Measurements from ENCODE around the gene PAPSS1.

Gene PAPSS1

DNA sequence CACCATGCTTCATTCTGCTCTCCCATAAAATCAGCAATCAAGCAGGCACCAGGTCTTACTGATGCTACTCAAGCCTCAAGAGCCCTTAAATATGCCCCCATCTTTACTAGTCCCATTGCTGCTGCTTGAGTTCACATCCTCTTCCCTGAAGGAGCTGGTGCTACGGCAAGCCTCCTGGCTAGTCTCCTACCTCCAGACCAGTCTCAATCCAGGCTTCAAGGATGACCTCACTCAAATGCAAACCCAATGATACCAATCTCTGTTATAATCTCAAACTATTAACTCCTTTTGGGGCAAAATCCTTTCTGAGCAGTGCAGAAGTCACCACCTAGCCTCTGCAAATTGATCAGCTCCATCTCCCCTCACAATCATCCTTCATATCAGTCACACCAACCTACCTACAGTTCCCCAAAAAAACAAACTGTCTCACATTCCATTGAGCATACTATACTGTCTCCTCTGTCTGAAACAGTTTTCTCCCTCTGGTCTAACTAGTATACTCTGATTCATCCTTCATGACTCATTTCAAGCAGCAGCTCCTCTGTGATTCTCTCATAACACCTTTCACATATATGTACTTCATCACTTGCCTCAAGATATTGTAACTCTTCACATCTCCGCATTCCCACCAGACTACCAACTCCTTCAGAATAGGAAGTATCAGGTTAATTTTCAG lies 30.0 kb downstream of the PAPSS1 start:
- no peaks in the 10 kb centered on the region for H3K4me1 ChIP-seq (ENCODE audit: control insufficient read depth, insufficient read depth, low read length)
- H3K27me3 ChIP-seq (ENCODE audit: control insufficient read depth in 1 of 2, insufficient read depth in 2 of 2, low read length in 2 of 2), result no peaks in the 10 kb centered on the region

DNA sequence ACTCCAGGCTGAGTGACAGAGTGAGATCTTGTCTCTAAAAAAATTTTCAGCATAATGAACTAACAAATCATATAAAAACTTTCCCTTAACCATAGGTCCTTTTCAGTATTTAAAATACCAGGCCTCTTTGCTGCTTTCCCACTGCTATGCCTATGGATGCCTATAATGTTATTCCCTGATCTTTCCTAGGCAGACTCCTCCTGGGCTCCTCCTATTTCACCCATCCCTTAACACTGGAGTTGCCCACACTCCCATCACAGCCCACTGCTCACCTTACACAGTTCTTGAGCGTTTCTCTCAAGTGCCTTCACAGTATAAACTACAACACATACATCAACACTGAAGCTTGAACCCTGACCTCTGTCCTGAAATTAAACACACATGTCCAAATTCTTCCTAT lies 31.6 kb downstream of the PAPSS1 start:
- H3K27ac ChIP-seq (ENCODE audit: low read length), result no peak overlapping the region
- H3K27me3 ChIP-seq (ENCODE audit: control insufficient read depth in 1 of 2, insufficient read depth in 2 of 2, low read length in 2 of 2), result no peaks in the 10 kb centered on the region
- no peak overlapping the region for H3K9ac ChIP-seq (ENCODE audit: low read length in 2 of 2)
- no peaks in the 10 kb centered on the region for H3K4me1 ChIP-seq (ENCODE audit: control insufficient read depth, insufficient read depth, low read length)
- H3K9me3 ChIP-seq (ENCODE audit: control insufficient read depth in 2 of 2, low read length in 2 of 2), result no peaks in the 10 kb centered on the region
- H3K36me3 ChIP-seq (ENCODE audit: control insufficient read depth in 2 of 2, insufficient read depth in 2 of 2, low read length in 2 of 2), result peaks cover 4 to 9% of the 10 kb centered on the region in 2 donors
- H3K4me3 ChIP-seq (ENCODE audit: low read length in 2 of 2), result no peak overlapping the region

More for the DNA sequence above, 30.0 kb downstream of the PAPSS1 start:
- Histone ChIP-seq H3K27ac (ENCODE audit: low read length) (no peak overlapping the region), H3K9ac (ENCODE audit: low read length in 2 of 2) (no peak overlapping the region), H3K36me3 (ENCODE audit: control insufficient read depth in 2 of 2, insufficient read depth in 2 of 2, low read length in 2 of 2) (peaks cover 4 to 13% of the 10 kb centered on the region in 2 donors), H3K9me3 (ENCODE audit: control insufficient read depth in 2 of 2, low read length in 2 of 2) (no peaks in the 10 kb centered on the region), H3K4me3 (ENCODE audit: low read length in 2 of 2) (no peak overlapping the region)

DNA sequence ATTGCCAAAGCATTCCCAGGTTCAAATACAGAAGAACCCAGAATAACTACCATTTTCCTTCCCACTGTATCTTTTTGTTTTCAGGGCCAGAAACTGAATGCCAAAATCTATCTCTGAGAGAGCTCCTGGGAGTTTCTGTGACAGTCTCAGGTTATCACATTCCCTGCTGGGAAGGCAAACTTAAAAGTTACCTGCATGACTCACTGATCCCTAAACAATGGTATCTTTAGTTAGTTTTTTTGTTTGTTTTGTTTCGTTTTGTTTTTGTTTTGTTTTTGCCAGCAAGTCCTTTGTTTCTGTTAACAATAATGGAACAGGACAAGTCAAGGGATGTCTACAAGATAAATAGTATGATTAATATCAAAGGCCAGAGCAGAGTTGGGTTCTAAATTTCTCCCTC lies 34.3 kb downstream of the PAPSS1 start:
- H3K36me3 ChIP-seq (ENCODE audit: control insufficient read depth in 2 of 2, insufficient read depth in 2 of 2, low read length in 2 of 2), result peaks cover 4 to 13% of the 10 kb centered on the region in 2 donors
- H3K27ac ChIP-seq (ENCODE audit: low read length), result no peak overlapping the region
- no peaks in the 10 kb centered on the region for H3K9me3 ChIP-seq (ENCODE audit: control insufficient read depth in 2 of 2, low read length in 2 of 2)
- H3K4me3 ChIP-seq (ENCODE audit: low read length in 2 of 2), result no peak overlapping the region
- H3K27me3 ChIP-seq (ENCODE audit: control insufficient read depth in 1 of 2, insufficient read depth in 2 of 2, low read length in 2 of 2), result no peaks in the 10 kb centered on the region
- H3K9ac ChIP-seq (ENCODE audit: low read length in 2 of 2), result no peak overlapping the region
- H3K4me1 ChIP-seq (ENCODE audit: control insufficient read depth, insufficient read depth, low read length), result no peaks in the 10 kb centered on the region

DNA sequence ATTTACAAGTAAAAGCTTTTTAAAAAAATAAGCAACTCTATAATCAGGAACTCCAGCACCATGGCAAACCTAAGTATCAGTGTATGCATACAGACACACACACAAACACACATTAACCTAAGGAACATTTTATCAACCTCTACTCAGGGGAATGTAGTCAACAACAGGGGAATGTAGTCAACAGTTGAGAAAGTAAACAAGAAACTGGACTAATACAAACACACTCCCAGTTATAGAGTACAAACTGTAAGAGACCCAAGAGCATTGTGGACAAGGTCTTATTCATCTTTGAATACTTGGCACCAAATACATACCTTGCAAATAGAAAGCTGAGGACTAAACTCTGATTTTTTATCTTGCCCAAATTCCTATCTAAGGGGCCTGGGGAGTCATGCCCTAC lies 36.2 kb downstream of the PAPSS1 start:
- Histone ChIP-seq H3K4me1 (ENCODE audit: control insufficient read depth, insufficient read depth, low read length) (no peaks in the 10 kb centered on the region), H3K27ac (ENCODE audit: low read length) (no peak overlapping the region), H3K4me3 (ENCODE audit: low read length in 2 of 2) (no peak overlapping the region), H3K9ac (ENCODE audit: low read length in 2 of 2) (no peak overlapping the region), H3K9me3 (ENCODE audit: control insufficient read depth in 2 of 2, low read length in 2 of 2) (peaks cover 0 to 2% of the 10 kb centered on the region in 2 donors), H3K27me3 (ENCODE audit: control insufficient read depth in 1 of 2, insufficient read depth in 2 of 2, low read length in 2 of 2) (no peaks in the 10 kb centered on the region), H3K36me3 (ENCODE audit: control insufficient read depth in 2 of 2, insufficient read depth in 2 of 2, low read length in 2 of 2) (peaks cover 8 to 20% of the 10 kb centered on the region in 2 donors)

DNA sequence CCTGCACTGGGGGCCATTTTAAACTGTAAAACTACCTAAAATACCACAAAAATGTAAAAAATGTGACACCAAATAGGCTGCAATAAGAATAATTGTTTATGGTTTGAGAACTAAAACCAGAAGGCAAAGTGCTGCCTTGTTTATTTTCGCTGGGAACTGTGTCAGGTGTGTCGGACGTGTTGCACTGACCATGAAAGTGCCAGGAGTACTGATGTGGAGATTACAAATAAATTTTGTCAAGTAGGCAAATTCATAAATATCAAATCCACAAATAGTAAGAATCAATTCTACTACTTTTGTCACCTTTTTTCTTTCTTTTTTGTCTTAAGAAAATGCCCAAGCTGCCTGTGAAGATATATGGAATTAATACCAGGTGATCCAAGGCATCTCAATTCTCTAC lies 37.7 kb downstream of the PAPSS1 start:
- no peak overlapping the region for H3K27ac ChIP-seq (ENCODE audit: low read length)
- H3K4me1 ChIP-seq (ENCODE audit: control insufficient read depth, insufficient read depth, low read length), result no peaks in the 10 kb centered on the region
- H3K9ac ChIP-seq (ENCODE audit: low read length in 2 of 2), result no peak overlapping the region
- H3K36me3 ChIP-seq (ENCODE audit: control insufficient read depth in 2 of 2, insufficient read depth in 2 of 2, low read length in 2 of 2), result peaks cover 12 to 26% of the 10 kb centered on the region in 2 donors
- H3K9me3 ChIP-seq (ENCODE audit: control insufficient read depth in 2 of 2, low read length in 2 of 2), result peaks cover 0 to 2% of the 10 kb centered on the region in 2 donors
- no peak overlapping the region for H3K4me3 ChIP-seq (ENCODE audit: low read length in 2 of 2)
- no peaks in the 10 kb centered on the region for H3K27me3 ChIP-seq (ENCODE audit: control insufficient read depth in 1 of 2, insufficient read depth in 2 of 2, low read length in 2 of 2)

DNA sequence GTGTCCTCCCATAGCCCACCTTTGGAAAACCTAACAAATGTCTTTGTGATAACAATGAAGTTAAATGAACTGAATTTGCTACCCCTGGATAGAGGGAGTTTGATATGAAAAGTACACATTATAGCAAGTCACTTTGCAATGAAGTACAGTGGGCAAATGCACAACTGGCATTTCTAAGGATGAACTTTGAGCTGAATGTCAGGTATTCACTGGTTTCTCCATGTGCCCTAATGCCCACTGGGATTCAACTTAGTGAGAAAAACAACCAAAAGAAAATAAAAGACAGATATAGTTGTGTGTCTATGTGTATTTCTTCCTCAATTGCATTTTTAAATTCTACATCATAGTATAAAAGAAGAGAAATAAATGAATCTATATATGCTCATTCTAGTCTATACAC lies 51.0 kb downstream of the PAPSS1 start:
- Histone ChIP-seq H3K27me3 (ENCODE audit: control insufficient read depth in 1 of 2, insufficient read depth in 2 of 2, low read length in 2 of 2) (no peaks in the 10 kb centered on the region), H3K27ac (ENCODE audit: low read length) (no peak overlapping the region), H3K4me3 (ENCODE audit: low read length in 2 of 2) (no peak overlapping the region), H3K36me3 (ENCODE audit: control insufficient read depth in 2 of 2, insufficient read depth in 2 of 2, low read length in 2 of 2) (no peaks in the 10 kb centered on the region), H3K9me3 (ENCODE audit: control insufficient read depth in 2 of 2, low read length in 2 of 2) (no peaks in the 10 kb centered on the region), H3K9ac (ENCODE audit: low read length in 2 of 2) (no peak overlapping the region), H3K4me1 (ENCODE audit: control insufficient read depth, insufficient read depth, low read length) (no peaks in the 10 kb centered on the region)

DNA sequence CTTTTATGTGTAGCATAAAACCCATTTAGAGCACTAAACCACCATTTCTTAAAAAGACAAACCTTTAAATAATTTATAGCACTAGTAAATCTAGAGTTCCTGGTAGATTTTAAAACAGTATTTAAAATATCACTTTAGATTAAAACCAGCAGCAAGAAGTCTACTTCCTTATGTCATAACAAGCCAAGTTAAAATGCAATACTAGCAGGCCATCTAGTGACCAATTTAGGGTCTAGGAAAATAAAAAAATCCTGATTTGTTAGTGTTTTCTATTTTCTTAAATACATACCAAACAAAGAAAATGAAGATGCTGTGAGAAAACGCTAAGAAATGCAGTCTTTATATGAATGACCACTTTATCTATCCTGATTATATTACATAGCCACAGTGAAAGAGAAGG lies 53.9 kb downstream of the PAPSS1 start:
- H3K27me3 ChIP-seq (ENCODE audit: control insufficient read depth in 1 of 2, insufficient read depth in 2 of 2, low read length in 2 of 2), result no peaks in the 10 kb centered on the region
- H3K4me3 ChIP-seq (ENCODE audit: low read length in 2 of 2), result no peak overlapping the region
- H3K36me3 ChIP-seq (ENCODE audit: control insufficient read depth in 2 of 2, insufficient read depth in 2 of 2, low read length in 2 of 2), result no peaks in the 10 kb centered on the region
- no peaks in the 10 kb centered on the region for H3K4me1 ChIP-seq (ENCODE audit: control insufficient read depth, insufficient read depth, low read length)
- no peak overlapping the region for H3K27ac ChIP-seq (ENCODE audit: low read length)
- no peak overlapping the region for H3K9ac ChIP-seq (ENCODE audit: low read length in 2 of 2)
- no peaks in the 10 kb centered on the region for H3K9me3 ChIP-seq (ENCODE audit: control insufficient read depth in 2 of 2, low read length in 2 of 2)

DNA sequence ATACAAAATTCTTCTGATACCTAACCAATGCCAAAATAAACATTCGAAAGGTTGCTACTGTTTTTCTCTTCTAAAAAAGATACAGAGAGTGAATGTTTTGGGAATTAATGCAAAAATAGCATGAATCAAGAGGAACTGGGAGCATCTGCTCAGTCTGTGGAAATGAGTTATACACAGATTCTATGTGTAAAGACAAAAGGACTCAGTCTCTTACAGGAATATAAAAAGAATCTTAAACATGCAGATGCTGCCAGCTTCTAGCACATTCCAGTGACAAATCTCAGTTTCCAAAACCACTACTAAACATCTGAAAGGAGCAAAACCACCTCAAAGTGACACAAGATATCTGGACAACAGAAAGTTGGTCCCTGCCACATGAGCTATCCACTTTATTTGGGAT lies 55.0 kb downstream of the PAPSS1 start:
- H3K27me3 ChIP-seq (ENCODE audit: control insufficient read depth in 1 of 2, insufficient read depth in 2 of 2, low read length in 2 of 2), result no peaks in the 10 kb centered on the region
- H3K36me3 ChIP-seq (ENCODE audit: control insufficient read depth in 2 of 2, insufficient read depth in 2 of 2, low read length in 2 of 2), result no peaks in the 10 kb centered on the region
- no peak overlapping the region for H3K4me3 ChIP-seq (ENCODE audit: low read length in 2 of 2)
- H3K9me3 ChIP-seq (ENCODE audit: control insufficient read depth in 2 of 2, low read length in 2 of 2), result no peaks in the 10 kb centered on the region
- no peak overlapping the region for H3K9ac ChIP-seq (ENCODE audit: low read length in 2 of 2)
- no peaks in the 10 kb centered on the region for H3K4me1 ChIP-seq (ENCODE audit: control insufficient read depth, insufficient read depth, low read length)
- H3K27ac ChIP-seq (ENCODE audit: low read length), result no peak overlapping the region

DNA sequence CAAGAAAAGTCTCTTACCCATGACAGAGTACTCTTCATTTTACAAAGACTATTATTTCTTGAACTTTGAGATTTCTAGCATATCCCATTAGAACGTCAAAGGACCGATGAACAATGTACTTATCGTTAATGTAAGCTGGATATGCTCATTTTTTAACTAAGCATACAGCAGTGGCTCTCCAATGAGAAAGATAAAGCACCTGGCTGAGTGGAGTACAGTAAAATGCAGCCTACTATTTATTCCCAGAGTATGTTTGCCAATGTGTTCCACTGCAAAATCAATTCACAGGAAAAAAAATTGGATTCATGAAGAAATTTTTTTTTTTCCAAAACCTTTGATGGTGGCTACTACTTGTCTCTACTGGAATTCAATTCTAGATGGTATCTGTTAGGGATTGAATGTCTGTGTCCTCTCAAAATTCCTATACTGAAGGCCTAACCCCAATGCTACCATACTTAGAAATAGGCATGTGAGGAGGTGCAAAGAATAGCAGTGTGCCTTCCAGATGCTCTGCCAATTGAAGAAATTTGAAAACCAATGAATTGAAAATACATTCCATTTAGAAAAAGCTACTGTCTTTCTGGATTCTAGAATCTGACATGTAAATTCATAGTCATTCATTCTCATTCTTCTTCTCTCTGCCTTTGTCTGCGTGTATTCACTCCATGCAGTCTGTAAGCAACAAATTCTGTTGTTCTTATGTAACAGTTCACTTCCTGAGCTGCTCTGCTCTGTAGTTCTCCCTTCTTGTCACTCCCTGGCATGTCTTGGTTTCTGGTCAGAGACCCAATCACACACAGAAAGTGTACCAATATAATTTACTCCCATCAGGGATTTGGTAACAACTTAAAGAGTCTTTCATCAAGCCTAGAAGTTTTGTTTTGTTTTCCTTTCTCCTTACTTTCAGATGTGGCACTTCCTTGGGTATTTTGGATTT lies 61.4 kb downstream of the PAPSS1 start:
- H3K9ac ChIP-seq (ENCODE audit: low read length in 2 of 2), result no peak overlapping the region
- H3K27ac ChIP-seq (ENCODE audit: low read length), result no peak overlapping the region
- H3K27me3 ChIP-seq (ENCODE audit: control insufficient read depth in 1 of 2, insufficient read depth in 2 of 2, low read length in 2 of 2), result no peaks in the 10 kb centered on the region
- no peaks in the 10 kb centered on the region for H3K4me1 ChIP-seq (ENCODE audit: control insufficient read depth, insufficient read depth, low read length)
- no peak overlapping the region for H3K4me3 ChIP-seq (ENCODE audit: low read length in 2 of 2)
- H3K9me3 ChIP-seq (ENCODE audit: control insufficient read depth in 2 of 2, low read length in 2 of 2), result no peaks in the 10 kb centered on the region
- peaks cover 2 to 16% of the 10 kb centered on the region in 2 donors for H3K36me3 ChIP-seq (ENCODE audit: control insufficient read depth in 2 of 2, insufficient read depth in 2 of 2, low read length in 2 of 2)

DNA sequence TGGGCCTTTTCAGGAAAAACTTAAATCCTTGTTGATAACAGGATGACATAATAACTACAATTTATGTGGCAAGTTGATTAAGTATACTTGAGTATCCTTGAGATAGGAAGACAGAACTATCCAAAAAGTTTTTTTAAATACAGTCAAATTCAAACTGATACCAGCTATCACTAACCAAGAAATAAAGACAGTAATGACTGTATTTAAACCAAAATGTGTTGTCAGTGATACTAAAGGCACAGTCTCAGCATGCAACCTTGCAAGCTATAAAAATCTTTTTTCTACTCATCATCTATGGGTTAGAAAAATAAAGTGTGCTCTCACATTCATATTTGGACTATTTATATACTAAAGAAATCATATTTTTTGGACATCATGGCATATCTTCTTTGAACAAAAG lies 64.7 kb downstream of the PAPSS1 start:
- H3K36me3 ChIP-seq (ENCODE audit: control insufficient read depth in 2 of 2, insufficient read depth in 2 of 2, low read length in 2 of 2), result peaks cover 4 to 29% of the 10 kb centered on the region in 2 donors

DNA sequence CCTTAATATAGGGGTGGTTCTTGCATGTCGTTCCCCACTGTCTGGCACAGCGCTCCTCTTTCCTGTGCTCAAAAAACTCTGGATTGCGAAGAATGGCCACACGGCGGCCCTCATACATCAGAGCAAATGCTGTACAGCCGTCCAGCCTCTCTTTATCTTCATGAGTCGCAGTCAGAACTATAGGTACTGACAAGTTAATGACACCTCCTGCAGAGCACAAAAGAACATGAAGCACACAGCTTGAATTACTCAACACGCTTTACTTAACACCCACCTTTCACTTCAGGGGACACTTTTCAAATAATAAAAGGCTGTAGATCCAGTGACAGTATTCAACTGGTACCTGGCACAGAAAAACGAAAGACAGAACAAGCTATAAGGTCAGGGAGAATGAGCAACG lies 65.3 kb downstream of the PAPSS1 start:
- Histone ChIP-seq H3K27ac (ENCODE audit: low read length) (no peak overlapping the region), H3K9ac (ENCODE audit: low read length in 2 of 2) (no peak overlapping the region), H3K4me1 (ENCODE audit: control insufficient read depth, insufficient read depth, low read length) (no peaks in the 10 kb centered on the region), H3K27me3 (ENCODE audit: control insufficient read depth in 1 of 2, insufficient read depth in 2 of 2, low read length in 2 of 2) (no peaks in the 10 kb centered on the region), H3K9me3 (ENCODE audit: control insufficient read depth in 2 of 2, low read length in 2 of 2) (no peaks in the 10 kb centered on the region), H3K4me3 (ENCODE audit: low read length in 2 of 2) (no peak overlapping the region), H3K36me3 (ENCODE audit: control insufficient read depth in 2 of 2, insufficient read depth in 2 of 2, low read length in 2 of 2) (peaks cover 4 to 29% of the 10 kb centered on the region in 2 donors)

More for the DNA sequence above, 64.7 kb downstream of the PAPSS1 start:
- no peaks in the 10 kb centered on the region for H3K27me3 ChIP-seq (ENCODE audit: control insufficient read depth in 1 of 2, insufficient read depth in 2 of 2, low read length in 2 of 2)
- H3K9ac ChIP-seq (ENCODE audit: low read length in 2 of 2), result no peak overlapping the region
- H3K4me3 ChIP-seq (ENCODE audit: low read length in 2 of 2), result no peak overlapping the region
- H3K9me3 ChIP-seq (ENCODE audit: control insufficient read depth in 2 of 2, low read length in 2 of 2), result no peaks in the 10 kb centered on the region
- no peaks in the 10 kb centered on the region for H3K4me1 ChIP-seq (ENCODE audit: control insufficient read depth, insufficient read depth, low read length)
- H3K27ac ChIP-seq (ENCODE audit: low read length), result no peak overlapping the region
